HG03457 (cell line): ENCODE measurements around the gene UBE2Q2.

ENCODE experiments used
- ATAC-seq: cut with Tn5 transposase; IDR thresholded peaks from one replicate; pipeline ENCODE4 v1.9.1; 2021; ENCODE audit warnings: moderate number of reproducible peaks; ENCODE audit not compliant: unreplicated experiment

Gene UBE2Q2

GRCh38 chr15:75921732-75922703 lies 78.8 kb downstream of the UBE2Q2 start:
- no peak for ATAC-seq

- ATAC-seq: no peak
These were observed 80.5 kb downstream of the UBE2Q2 start for GRCh38 chr15:75923756-75924155.

DNA sequence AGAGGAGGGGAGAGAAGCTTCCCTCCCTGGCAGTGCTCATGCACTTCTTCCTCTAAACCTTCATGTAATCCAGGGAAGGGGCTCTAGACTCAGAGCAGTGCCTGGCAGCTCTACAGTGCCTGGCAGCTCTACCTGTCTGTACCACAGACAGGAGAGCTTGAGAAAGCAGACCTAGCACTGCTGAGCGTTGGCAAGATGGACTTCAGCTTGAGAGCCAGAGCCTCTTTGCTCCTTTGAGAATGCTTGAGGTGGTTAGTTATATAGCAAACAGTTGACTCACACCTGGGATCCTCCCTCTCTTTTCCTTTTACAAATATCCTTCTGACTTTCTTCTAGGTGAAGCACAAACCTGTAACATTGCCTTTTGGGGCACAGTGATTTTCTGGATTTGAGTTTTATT lies 81.3 kb downstream of the UBE2Q2 start:
- no peak for ATAC-seq

DNA sequence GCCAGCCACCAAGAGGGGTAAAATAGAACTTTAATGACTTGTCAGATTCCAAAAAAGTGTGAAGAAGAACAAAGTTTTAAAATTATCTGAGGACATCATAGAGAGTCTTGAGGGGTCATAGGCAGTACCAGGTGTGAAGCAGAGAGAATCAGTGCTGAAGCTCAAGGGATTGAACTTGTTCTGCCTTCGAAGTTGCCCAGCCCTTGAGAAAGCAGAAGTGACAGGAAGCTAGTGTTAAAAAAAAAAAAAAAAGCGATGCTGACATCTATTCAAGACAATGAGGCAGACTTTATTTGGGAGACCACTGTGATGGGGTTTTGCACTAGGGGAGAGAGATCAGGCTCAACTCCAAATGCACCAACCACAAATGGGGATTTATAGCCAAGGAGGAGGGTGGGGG lies 82.2 kb downstream of the UBE2Q2 start:
- no peak for ATAC-seq

DNA sequence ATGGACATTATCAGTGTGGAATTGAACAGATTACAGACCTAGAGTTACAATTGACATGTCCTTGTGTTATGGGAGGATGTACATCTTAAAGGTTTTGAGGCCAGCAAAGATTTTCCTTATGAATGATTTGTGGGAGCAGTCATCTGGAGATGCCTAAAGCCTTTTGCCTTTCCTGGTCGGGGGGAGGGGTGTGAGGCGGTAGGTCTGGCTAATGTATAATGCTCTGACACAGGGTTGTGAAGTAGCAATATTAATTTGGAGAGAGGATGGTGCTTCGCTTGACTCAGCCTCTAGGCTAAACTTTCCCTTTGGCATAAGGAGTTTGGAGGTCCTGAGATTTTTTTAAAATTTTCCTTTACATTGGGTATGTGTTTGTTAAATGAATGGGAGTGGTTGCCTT lies 83.7 kb downstream of the UBE2Q2 start:
- ATAC-seq: no peak

DNA sequence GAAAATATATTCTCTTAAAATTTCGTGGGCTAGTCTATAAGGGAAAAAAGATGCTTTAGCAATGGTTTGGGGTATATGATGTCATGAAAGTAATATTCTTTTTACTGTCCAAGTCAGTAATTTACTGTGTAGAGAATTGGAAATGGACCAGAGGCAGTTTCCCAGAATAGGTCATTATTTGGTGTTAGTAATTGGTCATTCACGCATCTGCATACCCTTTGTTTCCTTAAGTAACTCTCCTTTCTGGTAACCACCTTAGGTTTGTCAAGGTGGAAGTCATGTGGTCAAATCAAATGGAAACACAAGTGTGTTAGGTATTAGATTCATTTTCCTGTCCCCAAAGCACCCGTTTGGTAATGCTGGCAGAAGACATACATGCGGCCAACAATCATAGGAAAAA lies 84.4 kb downstream of the UBE2Q2 start:
- ATAC-seq: no peak

GRCh38 chr15:75928680-75929608 lies 85.7 kb downstream of the UBE2Q2 start:
- no peak for ATAC-seq

GRCh38 chr15:75929799-75930565 lies 86.7 kb downstream of the UBE2Q2 start:
- ATAC-seq: no peak

DNA sequence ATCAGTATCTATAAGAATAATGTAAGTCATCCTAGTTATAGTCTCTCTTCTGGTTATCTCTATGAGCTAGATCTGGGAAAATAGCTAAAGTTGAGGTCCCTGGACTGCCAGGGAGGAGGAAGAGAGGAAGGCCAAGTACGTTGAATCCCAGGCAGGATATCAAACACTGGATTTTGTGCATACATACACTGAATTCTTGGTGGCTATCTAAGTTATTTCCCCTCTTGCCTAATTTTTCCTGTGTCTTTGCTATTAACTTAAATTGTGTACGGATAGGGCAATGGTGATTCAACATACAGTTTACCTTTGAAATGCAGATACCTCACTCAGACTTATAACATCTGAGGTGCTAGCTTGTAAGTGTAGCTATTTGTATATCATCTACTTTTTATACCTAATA lies 87.6 kb downstream of the UBE2Q2 start:
- ATAC-seq: no peak

- ATAC-seq: no peak
These were observed 99.2 kb downstream of the UBE2Q2 start for GRCh38 chr15:75942464-75942863.

DNA sequence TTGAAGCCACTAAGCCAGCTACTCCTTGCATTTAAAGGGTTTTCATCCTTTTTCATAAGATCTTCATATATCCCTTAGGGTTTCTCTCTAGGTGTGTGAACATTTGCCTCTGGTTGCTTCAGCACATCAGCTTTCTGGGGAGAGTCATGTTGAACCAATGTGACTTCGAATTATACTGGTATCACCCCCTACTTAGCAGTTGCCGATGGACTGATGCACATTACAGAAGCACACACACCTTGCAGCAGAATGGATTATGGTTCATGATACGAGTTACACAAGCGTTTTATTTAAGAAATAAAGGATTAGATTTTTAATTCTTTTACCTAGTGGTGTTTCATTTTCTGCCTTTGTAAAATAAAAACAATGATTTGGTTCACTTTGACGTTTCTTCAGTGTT lies 100.0 kb downstream of the UBE2Q2 start:
- ATAC-seq: no peak

- ATAC-seq: no peak
These were observed 100.5 kb downstream of the UBE2Q2 start for GRCh38 chr15:75943713-75944215.

- ATAC-seq: no peak
These were observed 102.7 kb downstream of the UBE2Q2 start for GRCh38 chr15:75945953-75946352.

DNA sequence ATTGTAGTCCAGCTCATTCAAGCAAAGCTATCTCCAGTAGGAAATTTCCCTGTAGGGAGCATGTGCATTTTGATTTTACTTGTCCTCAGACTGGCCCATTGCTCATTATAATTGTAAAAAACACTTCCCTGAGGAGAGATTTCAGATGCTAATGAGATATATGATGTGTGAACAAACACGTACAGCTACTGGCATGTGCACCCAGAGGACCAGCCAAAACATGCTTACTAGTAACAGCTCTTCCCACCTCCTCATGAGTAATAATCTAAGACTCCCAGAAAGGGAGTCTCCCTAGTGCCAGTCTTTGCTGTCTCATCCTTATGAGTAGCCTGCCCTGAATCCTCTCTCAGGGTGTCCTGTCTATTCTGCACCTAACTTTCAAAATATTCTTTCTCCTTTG lies 103.8 kb downstream of the UBE2Q2 start:
- no peak for ATAC-seq

DNA sequence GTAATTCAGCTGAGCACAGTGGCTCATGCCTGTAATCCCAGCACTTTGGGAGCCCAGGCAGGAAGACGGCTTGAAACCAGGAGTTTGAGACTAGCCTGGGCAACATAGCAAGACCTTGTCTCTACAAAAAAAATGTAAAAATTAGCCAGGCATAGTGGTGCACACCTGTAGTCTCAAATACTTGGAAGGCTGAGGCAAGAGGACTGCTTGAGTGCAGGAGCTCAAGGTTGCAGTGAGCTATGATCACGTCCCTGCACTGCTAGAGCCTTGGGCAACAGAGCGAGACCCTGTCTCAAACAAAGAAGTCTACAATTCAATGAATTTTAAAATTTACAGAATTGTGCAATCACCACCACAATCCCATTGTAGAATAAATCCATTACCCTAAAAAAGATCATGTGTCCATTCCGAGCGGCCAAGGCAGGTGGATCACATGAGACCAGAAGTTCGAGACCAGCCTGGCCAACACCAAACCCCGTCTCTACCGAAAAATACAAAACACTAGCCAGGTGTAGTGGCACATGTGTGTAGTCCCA lies 105.6 kb downstream of the UBE2Q2 start:
- ATAC-seq: no peak
